ENCODE results near the gene CCL15. TPM values are rescaled to one million over a fixed set of nuclear protein-coding genes. Genes with fewer than 3 reads are reported as not detected.
"Not testable (repeated sequence)": the region's sequence is repeated elsewhere in the genome, so short reads cannot be mapped to it uniquely, and the experiment has no call there.

The CCL15 gene
- total RNA-seq, 4 donors from 2014 or later: not detected

DNA sequence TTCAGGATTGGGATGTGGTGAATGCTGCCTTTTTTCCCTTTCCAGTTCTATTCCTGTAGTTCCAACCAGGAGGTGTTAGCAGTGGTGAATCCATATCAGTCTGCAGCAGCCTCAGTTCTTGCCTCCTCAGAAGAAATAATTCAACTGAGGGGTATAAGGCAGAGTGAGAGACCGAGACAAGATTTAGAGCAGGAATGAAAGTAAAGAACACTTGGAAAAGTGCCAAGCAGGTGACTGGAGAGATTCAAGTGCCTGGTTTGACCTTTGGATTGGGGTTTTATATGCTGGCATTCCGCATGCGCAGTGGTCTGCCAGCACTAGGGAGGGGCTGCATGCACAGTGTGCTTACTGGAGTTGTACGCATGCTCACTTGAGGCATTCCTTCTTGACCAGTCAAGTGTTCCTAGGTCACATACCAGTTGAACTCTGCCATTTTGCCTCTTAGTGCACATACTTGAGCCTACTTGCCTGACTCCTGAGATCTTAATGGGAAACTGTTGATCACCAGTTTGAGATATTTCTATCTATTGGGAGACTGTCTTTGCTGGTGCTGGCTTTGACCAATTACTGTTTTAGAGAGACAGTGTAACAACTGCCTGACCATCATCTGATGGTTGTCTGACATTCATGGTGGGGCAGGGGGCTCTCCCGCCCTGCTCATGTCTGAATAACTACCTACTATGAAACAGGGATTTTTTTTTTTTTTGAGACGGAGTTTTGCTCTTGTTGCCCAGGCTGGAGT is 680 bp upstream of the CCL15 start:
- H3K9me3 ChIP-seq: no peaks in the 10 kb centered on the region
- TF ChIP-seq POLR2A (IDR thresholded peaks at IDR 0.05): no peak
- TF ChIP-seq EP300 (IDR thresholded peaks at IDR 0.05): no peak
- no peak overlapping the region for H3K4me3 ChIP-seq
- no peaks in the 10 kb centered on the region for H3K4me1 ChIP-seq
- no peak for DNase-seq (ENCODE audit: low spot score in 2 of 2)
- H3K36me3 ChIP-seq: no peaks in the 10 kb centered on the region
- H3K27ac ChIP-seq: no peak overlapping the region
- H3K27me3 ChIP-seq: no peaks in the 10 kb centered on the region
- WGBS, 2 donors: 46 to 68% methylated on average over 6 of the region's 6 CpGs

DNA sequence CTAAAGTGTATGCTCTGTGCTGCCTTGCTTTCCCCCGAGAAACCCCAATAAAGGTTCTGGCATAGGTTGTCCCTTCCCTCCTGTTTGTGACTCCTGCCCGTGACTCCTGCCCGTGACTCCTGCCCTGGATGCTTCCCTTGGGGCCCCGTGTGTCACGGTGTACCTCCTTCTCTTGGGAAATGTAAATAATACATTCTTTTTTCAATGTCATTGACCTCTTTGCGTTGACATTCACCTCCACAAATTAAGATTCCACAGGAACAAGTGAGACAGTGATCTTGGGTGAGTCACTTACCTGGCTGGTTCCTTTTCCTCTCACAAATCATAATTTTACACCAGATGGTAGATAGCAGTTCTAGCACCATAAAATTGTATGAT is 632 bp downstream of the CCL15 start:
- 69 to 71% methylated on average over 6 of the region's 6 CpGs for WGBS, 2 donors
- TF ChIP-seq, protein P1, sequence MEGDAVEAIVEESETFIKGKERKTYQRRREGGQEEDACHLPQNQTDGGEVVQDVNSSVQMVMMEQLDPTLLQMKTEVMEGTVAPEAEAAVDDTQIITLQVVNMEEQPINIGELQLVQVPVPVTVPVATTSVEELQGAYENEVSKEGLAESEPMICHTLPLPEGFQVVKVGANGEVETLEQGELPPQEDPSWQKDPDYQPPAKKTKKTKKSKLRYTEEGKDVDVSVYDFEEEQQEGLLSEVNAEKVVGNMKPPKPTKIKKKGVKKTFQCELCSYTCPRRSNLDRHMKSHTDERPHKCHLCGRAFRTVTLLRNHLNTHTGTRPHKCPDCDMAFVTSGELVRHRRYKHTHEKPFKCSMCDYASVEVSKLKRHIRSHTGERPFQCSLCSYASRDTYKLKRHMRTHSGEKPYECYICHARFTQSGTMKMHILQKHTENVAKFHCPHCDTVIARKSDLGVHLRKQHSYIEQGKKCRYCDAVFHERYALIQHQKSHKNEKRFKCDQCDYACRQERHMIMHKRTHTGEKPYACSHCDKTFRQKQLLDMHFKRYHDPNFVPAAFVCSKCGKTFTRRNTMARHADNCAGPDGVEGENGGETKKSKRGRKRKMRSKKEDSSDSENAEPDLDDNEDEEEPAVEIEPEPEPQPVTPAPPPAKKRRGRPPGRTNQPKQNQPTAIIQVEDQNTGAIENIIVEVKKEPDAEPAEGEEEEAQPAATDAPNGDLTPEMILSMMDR (IDR thresholded peaks at IDR 0.05): no peak
- TF ChIP-seq EP300 (IDR thresholded peaks at IDR 0.05): no peak
- no peak for TF ChIP-seq POLR2A (IDR thresholded peaks at IDR 0.05)
- no peaks in the 10 kb centered on the region for H3K36me3 ChIP-seq

DNA sequence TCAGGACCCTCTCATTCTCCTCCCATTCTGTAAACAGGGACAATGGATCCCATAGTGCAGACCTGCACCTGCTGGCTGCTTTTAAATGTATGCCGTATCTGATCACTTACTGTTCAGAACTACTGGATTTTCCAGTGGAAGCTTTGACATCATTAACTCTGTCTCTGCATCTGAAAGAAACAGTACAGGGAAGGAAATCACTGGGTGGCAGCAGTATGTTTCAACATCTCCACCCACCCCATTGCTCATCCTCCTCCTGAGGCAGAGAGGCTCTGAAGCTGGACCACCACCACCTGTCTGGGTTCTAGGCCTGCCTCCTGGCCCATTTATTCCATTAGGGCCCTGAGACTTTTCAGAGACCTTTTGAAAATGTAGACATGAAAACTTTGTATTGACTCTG is 2.6 kb downstream of the CCL15 start:
- no peak overlapping the region for H3K4me3 ChIP-seq
- TF ChIP-seq EP300 (IDR thresholded peaks at IDR 0.05): no peak
- TF ChIP-seq, protein P1 (IDR thresholded peaks at IDR 0.05): no peak
- no peak for TF ChIP-seq POLR2A (IDR thresholded peaks at IDR 0.05)
- H3K9me3 ChIP-seq: peaks cover 0 to 5% (median 0%) of the 10 kb centered on the region in 4 donors
- H3K27ac ChIP-seq: no peak overlapping the region
- no peaks in the 10 kb centered on the region for H3K36me3 ChIP-seq
- H3K4me1 ChIP-seq: no peaks in the 10 kb centered on the region
- no peaks in the 10 kb centered on the region for H3K27me3 ChIP-seq
- DNase-seq (ENCODE audit: low spot score in 2 of 2): no peak
- 78 to 83% methylated on average over 1 of the region's 1 CpG for WGBS, 2 donors

More for the DNA sequence above, 632 bp downstream of the CCL15 start:
- Histone ChIP-seq H3K27ac (peak overlapping the region in 1 of 4 donors; percentile 26), H3K4me3 (no peak overlapping the region), H3K4me1 (no peaks in the 10 kb centered on the region), H3K9me3 (no peaks in the 10 kb centered on the region), H3K27me3 (no peaks in the 10 kb centered on the region)
- no peak for DNase-seq (ENCODE audit: low spot score in 2 of 2)

DNA sequence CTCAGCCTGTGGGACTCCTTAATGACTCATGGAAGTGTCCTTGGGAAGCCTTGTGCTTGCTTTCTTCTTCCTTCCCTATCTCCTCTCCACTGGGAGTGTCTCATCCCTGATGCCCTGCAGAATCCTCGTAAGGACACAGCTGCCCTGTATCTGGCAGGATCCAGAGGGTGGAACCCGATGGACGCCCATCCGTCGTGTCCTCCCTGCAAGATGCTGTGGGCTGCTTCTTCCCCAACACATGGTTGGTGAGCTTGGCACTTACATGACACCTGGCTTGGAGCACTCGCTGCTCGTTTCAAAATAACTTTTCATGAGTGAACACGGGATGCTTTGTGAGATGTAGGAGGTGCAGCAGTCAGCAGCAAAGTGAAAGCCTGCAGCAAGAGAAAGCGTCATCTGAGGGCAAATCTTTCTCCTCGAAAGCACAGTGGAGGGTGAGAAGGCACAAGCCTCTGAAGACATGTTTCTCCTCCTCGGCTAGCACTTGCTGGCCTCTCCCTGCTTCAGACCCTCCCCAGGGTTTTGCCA is 3.3 kb downstream of the CCL15 start:
- Histone ChIP-seq H3K27me3 (no peaks in the 10 kb centered on the region), H3K4me1 (no peaks in the 10 kb centered on the region), H3K27ac (no peak overlapping the region), H3K4me3 (no peak overlapping the region), H3K9me3 (peaks cover 0 to 5% (median 0%) of the 10 kb centered on the region in 4 donors), H3K36me3 (no peaks in the 10 kb centered on the region)
- no peak for DNase-seq (ENCODE audit: low spot score in 2 of 2)
- TF ChIP-seq, protein P1 (IDR thresholded peaks at IDR 0.05): no peak
- TF ChIP-seq POLR2A (IDR thresholded peaks at IDR 0.05) (no peak), EP300 (IDR thresholded peaks at IDR 0.05) (no peak)
- WGBS, 2 donors: 79 to 82% methylated on average over 11 of the region's 11 CpGs

DNA sequence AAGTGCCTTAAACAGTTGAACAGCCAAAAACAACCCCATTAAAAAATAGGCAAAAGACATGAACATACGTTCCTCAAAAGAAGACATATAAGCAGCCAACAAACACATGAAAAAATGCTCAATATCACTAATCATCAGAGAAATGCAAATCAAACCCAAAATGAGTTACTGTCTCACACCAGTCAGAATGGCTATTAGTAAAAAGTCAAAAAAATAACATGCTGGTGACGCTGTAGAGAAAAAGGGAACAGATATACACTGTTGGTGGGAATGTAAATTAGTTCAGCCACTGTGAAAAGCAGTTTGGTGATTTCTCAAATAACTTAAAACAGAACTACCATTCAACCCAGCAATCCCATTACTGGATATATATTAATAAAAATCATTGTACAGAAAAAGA is 6.0 kb downstream of the CCL15 start:
- 72 to 81% methylated on average over 2 of the region's 2 CpGs for WGBS, 2 donors
- not testable (repeated sequence) for H3K4me1 ChIP-seq; DNase-seq (ENCODE audit: low spot score in 2 of 2); H3K27me3 ChIP-seq; H3K36me3 ChIP-seq; H3K4me3 ChIP-seq; H3K9me3 ChIP-seq; H3K27ac ChIP-seq

DNA sequence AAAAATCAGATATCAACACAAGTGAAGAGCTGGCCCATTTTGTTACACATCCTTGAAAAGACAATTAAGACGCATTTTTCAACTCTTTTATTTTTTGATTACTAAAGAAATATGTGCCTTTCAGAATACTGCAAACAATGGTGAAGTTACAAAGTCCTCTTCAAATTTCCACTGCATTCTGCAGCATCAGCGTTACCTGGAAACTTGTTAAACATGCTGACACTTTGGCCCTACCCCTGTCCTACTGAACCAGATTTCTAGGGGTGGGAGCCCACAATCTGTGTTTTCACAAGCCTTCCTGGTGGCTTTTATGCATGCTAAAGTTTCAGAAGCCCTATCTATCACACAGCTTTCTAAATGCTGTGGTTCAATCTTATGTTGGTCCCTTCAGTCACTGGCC is 10.3 kb downstream of the CCL15 start:
- H3K9me3 ChIP-seq: peaks cover 0 to 16% (median 0%) of the 10 kb centered on the region in 4 donors
- H3K36me3 ChIP-seq: no peaks in the 10 kb centered on the region
- 84 to 91% methylated on average over 2 of the region's 2 CpGs for WGBS, 2 donors
- TF ChIP-seq EP300 (IDR thresholded peaks at IDR 0.05): no peak
- no peak for TF ChIP-seq POLR2A (IDR thresholded peaks at IDR 0.05)
- TF ChIP-seq, protein P1 (IDR thresholded peaks at IDR 0.05): no peak
- H3K4me1 ChIP-seq: no peaks in the 10 kb centered on the region
- no peak overlapping the region for H3K27ac ChIP-seq
- no peak for DNase-seq (ENCODE audit: low spot score in 2 of 2)
- H3K4me3 ChIP-seq: no peak overlapping the region
- H3K27me3 ChIP-seq: no peaks in the 10 kb centered on the region

Data from tibial nerve (tissue), 4 donors.